HepG2 (cell line): ENCODE data around the gene RCC1. TPM values are rescaled to one million over a fixed set of nuclear protein-coding genes. Genes with fewer than 3 reads are reported as not detected.

ENCODE experiments used
- PHF5A ChIP-seq: IDR thresholded peaks from one replicate; pipeline ENCODE4 v1.6.1; 2018; ENCODE audit warnings: low read depth, missing genetic modification reagents; ENCODE audit not compliant: unreplicated experiment
- TEAD2 ChIP-seq: sonication (generic); formaldehyde crosslinking; IDR thresholded peaks from 2 replicates; pipeline ENCODE4 v1.9.0; 2021; ENCODE audit warnings: missing genetic modification reagents
- THAP11 ChIP-seq: IDR thresholded peaks from 2 replicates; pipeline ENCODE4 v1.6.1; 2016; ENCODE audit warnings: missing biosample characterization, missing genetic modification reagents
- TRIM24 ChIP-seq: sonication (generic); formaldehyde crosslinking; IDR thresholded peaks from 2 replicates; pipeline ENCODE4 v1.8.0; 2022; ENCODE audit warnings: mild to moderate bottlenecking, missing genetic modification reagents
- ZNF17 ChIP-seq: sonication (generic); formaldehyde crosslinking; IDR thresholded peaks from 2 replicates; pipeline ENCODE4 v1.5.0; 2020; ENCODE audit warnings: mild to moderate bottlenecking, missing genetic modification reagents
- ZNF343 ChIP-seq: sonication (generic); formaldehyde crosslinking; IDR thresholded peaks from 2 replicates; pipeline ENCODE4 v1.4.0; 2020; ENCODE audit warnings: mild to moderate bottlenecking, missing genetic modification reagents
- ZNF558 ChIP-seq: sonication (generic); formaldehyde crosslinking; IDR thresholded peaks from 2 replicates; pipeline ENCODE4 v1.9.0; 2022; ENCODE audit warnings: mild to moderate bottlenecking, missing genetic modification reagents, borderline replicate concordance
- ZNF619 ChIP-seq: sonication (generic); formaldehyde crosslinking; IDR thresholded peaks from 2 replicates; pipeline ENCODE4 v1.4.0; 2020; ENCODE audit warnings: mild to moderate bottlenecking, missing genetic modification reagents
- ZNF83 ChIP-seq: sonication (generic); formaldehyde crosslinking; IDR thresholded peaks from 2 replicates; pipeline ENCODE4 v1.4.0; 2020; ENCODE audit warnings: missing genetic modification reagents, mild to moderate bottlenecking, borderline replicate concordance
- polyA plus RNA-seq, 8 experiments: library from polyadenylated mRNA; depleted of rRNA in 3 of 8; stranded (reverse) in 7 of 8; unstranded in 1 of 8; fragments of >200 nt; fragmentation: Illumina TruSeq in 4 of 8; extraction: Trizol in 4 of 8; gene quantifications; 2 replicates each; pipeline versions ENCODE4 v1.2.1 to v1.2.3, GENCODE V29; 2011 to 2016; ENCODE audit warnings: low read depth in 4 of 8, missing spikeins in 1 of 8, mixed read lengths in 1 of 8; ENCODE audit not compliant: insufficient read depth in 1 of 8
- total RNA-seq, 5 experiments: library from RNA; depleted of rRNA; stranded (reverse); fragments of >200 nt; fragmentation: Illumina TruSeq; extraction: Trizol; gene quantifications; 2 replicates each; pipeline ENCODE4 v1.2.3, GENCODE V29; 2016; ENCODE audit warnings: low read depth in 1 of 5
- TF ChIP-seq, protein P1 (sequence below): sonication (generic); IDR thresholded peaks from 2 replicates; pipeline ENCODE4 v1.6.1; 2016; ENCODE audit warnings: low read depth, borderline replicate concordance
- TF ChIP-seq, protein P2 (sequence below), 2 experiments: sonication (generic) in 1 of 2; formaldehyde crosslinking in 1 of 2; IDR thresholded peaks; 2 replicates each; pipeline versions ENCODE4 v1.6.1 to v1.9.0; 2014 to 2022; ENCODE audit warnings: antibody characterized with exemption in 1 of 2, borderline replicate concordance in 1 of 2, inconsistent platforms in 1 of 2, low read depth in 1 of 2, missing genetic modification reagents in 1 of 2
- TF ChIP-seq, protein P3 (sequence below): sonication (generic); formaldehyde crosslinking; IDR thresholded peaks from 2 replicates; pipeline ENCODE4 v1.5.1; 2020; ENCODE audit warnings: missing genetic modification reagents, mild to moderate bottlenecking, borderline replicate concordance

RCC1 gene
- total and polyA plus RNA-seq, 2 of the 13 experiments (the other 11 are each of a cell fraction or from before 2014, with no cell fraction given), result 47.2 to 80.8 TPM

DNA sequence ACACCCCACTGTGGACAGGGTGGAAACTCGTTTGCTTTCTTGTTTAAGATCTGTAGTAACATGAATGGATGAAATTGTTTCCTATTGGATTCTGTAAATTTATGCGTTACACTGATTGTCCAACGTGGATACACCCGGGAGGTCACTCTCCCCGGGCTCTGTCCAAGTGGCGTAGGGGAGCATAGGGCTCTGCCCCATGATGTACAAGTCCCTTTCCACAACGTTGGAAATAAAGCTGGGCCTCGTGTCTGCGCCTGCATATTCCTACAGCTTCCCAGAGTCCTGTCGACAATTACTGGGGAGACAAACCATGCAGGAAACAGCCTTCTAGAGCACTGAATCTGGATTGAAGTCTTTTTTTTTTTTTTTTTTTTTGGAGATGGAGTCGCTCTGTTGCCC lies 1.4 kb downstream of the RCC1 start (continued):
- TF ChIP-seq ZNF83 (CRISPR knock-in tag) (no peak), ZNF619 (CRISPR knock-in tag) (no peak), TRIM24 (no peak), ZNF558 (no peak), PHF5A (CRISPR knock-in tag) (no peak), TEAD2 (no peak), ZNF343 (CRISPR knock-in tag) (no peak), ZNF17 (CRISPR knock-in tag) (no peak), THAP11 (no peak)
- TF ChIP-seq, protein P1, sequence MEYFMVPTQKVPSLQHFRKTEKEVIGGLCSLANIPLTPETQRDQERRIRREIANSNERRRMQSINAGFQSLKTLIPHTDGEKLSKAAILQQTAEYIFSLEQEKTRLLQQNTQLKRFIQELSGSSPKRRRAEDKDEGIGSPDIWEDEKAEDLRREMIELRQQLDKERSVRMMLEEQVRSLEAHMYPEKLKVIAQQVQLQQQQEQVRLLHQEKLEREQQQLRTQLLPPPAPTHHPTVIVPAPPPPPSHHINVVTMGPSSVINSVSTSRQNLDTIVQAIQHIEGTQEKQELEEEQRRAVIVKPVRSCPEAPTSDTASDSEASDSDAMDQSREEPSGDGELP, result no peak
- TF ChIP-seq, protein P2, sequence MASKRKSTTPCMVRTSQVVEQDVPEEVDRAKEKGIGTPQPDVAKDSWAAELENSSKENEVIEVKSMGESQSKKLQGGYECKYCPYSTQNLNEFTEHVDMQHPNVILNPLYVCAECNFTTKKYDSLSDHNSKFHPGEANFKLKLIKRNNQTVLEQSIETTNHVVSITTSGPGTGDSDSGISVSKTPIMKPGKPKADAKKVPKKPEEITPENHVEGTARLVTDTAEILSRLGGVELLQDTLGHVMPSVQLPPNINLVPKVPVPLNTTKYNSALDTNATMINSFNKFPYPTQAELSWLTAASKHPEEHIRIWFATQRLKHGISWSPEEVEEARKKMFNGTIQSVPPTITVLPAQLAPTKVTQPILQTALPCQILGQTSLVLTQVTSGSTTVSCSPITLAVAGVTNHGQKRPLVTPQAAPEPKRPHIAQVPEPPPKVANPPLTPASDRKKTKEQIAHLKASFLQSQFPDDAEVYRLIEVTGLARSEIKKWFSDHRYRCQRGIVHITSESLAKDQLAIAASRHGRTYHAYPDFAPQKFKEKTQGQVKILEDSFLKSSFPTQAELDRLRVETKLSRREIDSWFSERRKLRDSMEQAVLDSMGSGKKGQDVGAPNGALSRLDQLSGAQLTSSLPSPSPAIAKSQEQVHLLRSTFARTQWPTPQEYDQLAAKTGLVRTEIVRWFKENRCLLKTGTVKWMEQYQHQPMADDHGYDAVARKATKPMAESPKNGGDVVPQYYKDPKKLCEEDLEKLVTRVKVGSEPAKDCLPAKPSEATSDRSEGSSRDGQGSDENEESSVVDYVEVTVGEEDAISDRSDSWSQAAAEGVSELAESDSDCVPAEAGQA (IDR thresholded peaks at IDR 0.05; ENCODE audit: low read depth), result no peak
- TF ChIP-seq, protein P2 (CRISPR knock-in tag; IDR thresholded peaks at IDR 0.05; ENCODE audit: borderline replicate concordance), result no peak
- TF ChIP-seq, protein P3, sequence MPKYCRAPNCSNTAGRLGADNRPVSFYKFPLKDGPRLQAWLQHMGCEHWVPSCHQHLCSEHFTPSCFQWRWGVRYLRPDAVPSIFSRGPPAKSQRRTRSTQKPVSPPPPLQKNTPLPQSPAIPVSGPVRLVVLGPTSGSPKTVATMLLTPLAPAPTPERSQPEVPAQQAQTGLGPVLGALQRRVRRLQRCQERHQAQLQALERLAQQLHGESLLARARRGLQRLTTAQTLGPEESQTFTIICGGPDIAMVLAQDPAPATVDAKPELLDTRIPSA (CRISPR knock-in tag), result no peak
- TF ChIP-seq, all 625 proteins: peak for 23
